K562 (cell line): ENCODE data around the gene AJAP1. TPM values are rescaled to one million over a fixed set of nuclear protein-coding genes. Genes with fewer than 3 reads are reported as not detected.

Experiments used
- ATAC-seq: fragments of 200-7000 bp; cut with Tn5 transposase; 3 replicates; pipeline ENCODE4 v1.9.1; 2020; ENCODE audit warnings: moderate library complexity
- BruUV-seq: library from RNA; stranded (reverse); fragments of 400-500 nt; replicated peaks from 2 replicates; lab custom pipeline; 2021; lab: Mats Ljungman, UMichigan
- CTCF ChIA-PET: fragments of 300-600 bp; formaldehyde crosslinking; extraction: SDS; loops from one replicate; lab custom pipeline; 2021; ENCODE audit warnings: low intra/inter-chr PET ratio; lab: Yijun Ruan, JAX
- POLR2A ChIA-PET: fragments of 300-600, 350-650 bp; sonication (Branson Sonifier 250); formaldehyde crosslinking; extraction: SDS; loops from one replicate; lab custom pipeline; 2021; ENCODE audit warnings: antibody characterized with exemption, inconsistent platforms; lab: Yijun Ruan, JAX
- DNase-seq, 4 experiments: peaks; one replicate each; pipeline versions ENCODE4 v3.0.0 to v3.0.0-alpha.2; 2011 to 2018; ENCODE audit warnings: low spot score in 3 of 4, mixed read lengths in 3 of 4; ENCODE audit errors: extremely low read depth in 1 of 4
- FAIRE-seq: peaks from 2 replicates; lab custom pipeline; 2011; peaks lifted over from hg19 to GRCh38; lab: Jason Lieb, UNC
- H2AFZ ChIP-seq: 2 replicates; pipeline ENCODE4 v1.6.0; 2011; ENCODE audit warnings: low read depth, low read length, control low read depth, inconsistent platforms
- H3K27ac ChIP-seq: fragments of 200-600 bp; 3 replicates; pipeline ENCODE4 v1.8.0; 2011; ENCODE audit warnings: low read depth, mild to moderate bottlenecking, control low read depth, inconsistent platforms, low read length, moderate library complexity, mixed read lengths; ENCODE audit errors: extremely low read depth
- H3K27me3 ChIP-seq, 2 experiments: fragments of 300-600 bp in 1 of 2; 2 replicates in 1 of 2; 3 replicates in 1 of 2; pipeline versions ENCODE4 v1.6.0 to v1.8.0; 2011; ENCODE audit warnings: inconsistent platforms in 2 of 2, low read length in 2 of 2, mild to moderate bottlenecking in 1 of 2, mixed read lengths in 1 of 2, moderate library complexity in 1 of 2; ENCODE audit not compliant: control insufficient read depth in 2 of 2, insufficient read depth in 2 of 2
- H3K36me3 ChIP-seq: fragments of 300-600 bp; 3 replicates; pipeline ENCODE4 v1.8.0; 2011; ENCODE audit warnings: mild to moderate bottlenecking, low read length, inconsistent platforms; ENCODE audit not compliant: control insufficient read depth, insufficient read depth
- H3K4me1 ChIP-seq, 2 experiments: fragments of 200-600 bp in 1 of 2; replicated peaks in 1 of 2; 2 replicates in 1 of 2; 3 replicates in 1 of 2; pipeline versions ENCODE4 v1.5.1 to v1.8.0; 2011; ENCODE audit warnings: inconsistent platforms in 2 of 2, low read length in 2 of 2, mild to moderate bottlenecking in 1 of 2, mixed read lengths in 1 of 2, moderate library complexity in 1 of 2; ENCODE audit not compliant: control insufficient read depth in 2 of 2, insufficient read depth in 2 of 2
- H3K4me2 ChIP-seq: 2 replicates; pipeline ENCODE4 v1.6.1; 2011; ENCODE audit warnings: low read length, control low read depth, inconsistent platforms, mixed read lengths; ENCODE audit not compliant: insufficient read depth
- H3K4me3 ChIP-seq: fragments of 200-600 bp; sonication (generic), shearing (Covaris generic); 2 replicates; pipeline ENCODE4 v1.5.1; 2016; ENCODE audit warnings: control low read depth, inconsistent platforms
- H3K79me2 ChIP-seq: fragments of 200-600 bp; 3 replicates; pipeline ENCODE4 v1.8.0; 2011; ENCODE audit warnings: low read length, inconsistent platforms; ENCODE audit not compliant: control insufficient read depth, insufficient read depth
- H3K9ac ChIP-seq, 2 experiments: 2 replicates each; pipeline versions ENCODE4 v1.6.0 to v1.6.1; 2011; ENCODE audit warnings: low read depth in 2 of 2, low read length in 2 of 2, control low read depth in 1 of 2, inconsistent platforms in 1 of 2, mild to moderate bottlenecking in 1 of 2, mixed read lengths in 1 of 2; ENCODE audit not compliant: insufficient read depth in 1 of 2
- H3K9me1 ChIP-seq: one replicate; pipeline ENCODE4 v1.6.0; 2011; ENCODE audit warnings: inconsistent platforms, mild to moderate bottlenecking, low read length, moderate library complexity; ENCODE audit not compliant: control insufficient read depth, insufficient read depth
- H3K9me3 ChIP-seq: replicated peaks from 2 replicates; pipeline ENCODE4 v1.5.1; 2011; ENCODE audit warnings: low read depth, low read length, inconsistent platforms; ENCODE audit not compliant: control insufficient read depth, insufficient read depth
- H4K20me1 ChIP-seq: replicated peaks from 2 replicates; pipeline ENCODE4 v1.6.1; 2011; ENCODE audit warnings: low read length, inconsistent platforms, mixed read lengths; ENCODE audit not compliant: control insufficient read depth, insufficient read depth
- EZH2 ChIP-seq: IDR thresholded peaks from 2 replicates; pipeline ENCODE4 v1.6.1; 2012; ENCODE audit warnings: low read depth, mild to moderate bottlenecking, inconsistent platforms, low read length, borderline replicate concordance
- JUND ChIP-seq, 2 experiments: IDR thresholded peaks; 2 replicates in 1 of 2; 3 replicates in 1 of 2; pipeline ENCODE4 v1.6.1; 2011; ENCODE audit warnings: borderline replicate concordance in 2 of 2, low read depth in 2 of 2, low read length in 2 of 2, improper control_type of control experiment in 1 of 2, missing biosample characterization in 1 of 2, missing genetic modification characterization in 1 of 2, missing genetic modification reagents in 1 of 2
- KAT8 ChIP-seq: fragments of 450-650 bp; IDR thresholded peaks from 2 replicates; pipeline ENCODE4 v1.6.1; 2016; ENCODE audit warnings: low read depth, mild to moderate bottlenecking
- NCOA1 ChIP-seq: fragments of 450-650 bp; IDR thresholded peaks from 2 replicates; pipeline ENCODE4 v1.6.1; 2016; ENCODE audit warnings: low read depth
- PRPF4 ChIP-seq: fragments of 200-400 bp; formaldehyde crosslinking; IDR thresholded peaks from one replicate; pipeline ENCODE4 v1.6.1; 2017; ENCODE audit warnings: low read length, low read depth, mild to moderate bottlenecking; ENCODE audit not compliant: insufficient read depth, poor library complexity, severe bottlenecking
- SMC3 ChIP-seq: conservative IDR thresholded peaks from 2 replicates; pipeline ENCODE4 v1.6.1; 2011; ENCODE audit warnings: low read depth, low read length, improper control_type of control experiment; ENCODE audit not compliant: insufficient read depth
- SP2 ChIP-seq: IDR thresholded peaks from 2 replicates; pipeline ENCODE4 v1.6.1; 2011; ENCODE audit warnings: mild to moderate bottlenecking, low read depth, low read length, moderate library complexity; ENCODE audit not compliant: poor library complexity, severe bottlenecking; ENCODE audit errors: extremely low read depth
- SRSF9 ChIP-seq: fragments of 200-400 bp; formaldehyde crosslinking; IDR thresholded peaks from 2 replicates; pipeline ENCODE4 v1.6.1; 2017; ENCODE audit warnings: low read depth, low read length, borderline replicate concordance
- ZNF212 ChIP-seq: fragments of 450-650 bp; formaldehyde crosslinking; IDR thresholded peaks from 2 replicates; pipeline ENCODE4 v1.4.0; 2020; ENCODE audit warnings: mild to moderate bottlenecking
- WGBS: fragments of 100-300 bp; shearing (Covaris generic); methylation state at CpG from one replicate; pipeline ENCODE4 v1.1.6; 2016; ENCODE audit warnings: low coverage, mixed read lengths; ENCODE audit not compliant: insufficient coverage; ENCODE audit errors: missing lambda C conversion rate; 5-methylcytosine and 5-hydroxymethylcytosine counted together
- in situ Hi-C: fragments of 300-500 bp; cut with MboI; formaldehyde crosslinking; loops from 4 replicates; pipeline ENCODE4 v1.15.0; 2018; ENCODE audit warnings: inconsistent platforms, mixed read lengths
- intact Hi-C: fragments of 100-400 bp; cut with micrococcal nuclease; formaldehyde crosslinking; loops from 2 replicates; pipeline ENCODE4 v1.14.2; 2022
- polyA plus RNA-seq, 8 experiments: library from polyadenylated mRNA; depleted of rRNA in 4 of 8; stranded (reverse) in 5 of 8; unstranded in 3 of 8; fragments of >200 nt; fragmentation: Nextera tagmentation in 2 of 8; fragmentation: Illumina TruSeq in 1 of 8; extraction: Ambion mirVana in 2 of 8; extraction: Trizol in 1 of 8; gene quantifications; 2 replicates each; pipeline versions ENCODE4 v1.2.1 to v1.2.3, GENCODE V29; 2011 to 2014; ENCODE audit warnings: inconsistent platforms in 1 of 8, missing spikeins in 1 of 8
- total RNA-seq, 7 experiments: library from RNA; depleted of rRNA in 6 of 7; stranded (reverse); fragments of >200 nt in 6 of 7; fragmentation: Illumina TruSeq in 2 of 7; extraction: Trizol in 2 of 7; gene quantifications; 2 replicates each; pipeline versions ENCODE4 v1.2.1 to v1.2.3, GENCODE V29; 2011 to 2021; ENCODE audit warnings: low replicate concordance in 1 of 7
- TF ChIP-seq, protein P1 (sequence below): fragments of 250-450 bp; sonication (Bioruptor Pico); IDR thresholded peaks from 2 replicates; pipeline ENCODE4 v1.4.0; 2020; ENCODE audit warnings: mild to moderate bottlenecking
- TF ChIP-seq, protein P2 (sequence below), 2 experiments: IDR thresholded peaks; 2 replicates each; pipeline ENCODE4 v1.6.1; 2011; ENCODE audit warnings: borderline replicate concordance in 1 of 2, control low read depth in 1 of 2, low read depth in 1 of 2, low read length in 1 of 2, mild to moderate bottlenecking in 1 of 2, mixed read lengths in 1 of 2, moderate library complexity in 1 of 2; ENCODE audit not compliant: insufficient read depth in 1 of 2, insufficient read length in 1 of 2, poor library complexity in 1 of 2, severe bottlenecking in 1 of 2; ENCODE audit errors: extremely low read depth in 1 of 2
- TF ChIP-seq, protein P3 (sequence below): fragments of 450-650 bp; formaldehyde crosslinking; IDR thresholded peaks from 2 replicates; pipeline ENCODE4 v1.4.0; 2020; ENCODE audit warnings: mild to moderate bottlenecking, moderate library complexity
- TF ChIP-seq, protein P4 (sequence below), 3 experiments: IDR thresholded peaks in 2 of 3; conservative IDR thresholded peaks in 1 of 3; 2 replicates each; pipeline ENCODE4 v1.5.1; 2011 to 2012; ENCODE audit warnings: low read length in 3 of 3, mild to moderate bottlenecking in 3 of 3, control low read depth in 2 of 3, improper control_type of control experiment in 1 of 3, inconsistent platforms in 1 of 3, low read depth in 1 of 3, mixed read lengths in 1 of 3, moderate library complexity in 1 of 3; ENCODE audit not compliant: insufficient read depth in 2 of 3

Gene AJAP1
- total and polyA plus RNA-seq, 9 of the 15 experiments (the other 6 are each of a cell fraction or from before 2014, with no cell fraction given), result not detected

DNA sequence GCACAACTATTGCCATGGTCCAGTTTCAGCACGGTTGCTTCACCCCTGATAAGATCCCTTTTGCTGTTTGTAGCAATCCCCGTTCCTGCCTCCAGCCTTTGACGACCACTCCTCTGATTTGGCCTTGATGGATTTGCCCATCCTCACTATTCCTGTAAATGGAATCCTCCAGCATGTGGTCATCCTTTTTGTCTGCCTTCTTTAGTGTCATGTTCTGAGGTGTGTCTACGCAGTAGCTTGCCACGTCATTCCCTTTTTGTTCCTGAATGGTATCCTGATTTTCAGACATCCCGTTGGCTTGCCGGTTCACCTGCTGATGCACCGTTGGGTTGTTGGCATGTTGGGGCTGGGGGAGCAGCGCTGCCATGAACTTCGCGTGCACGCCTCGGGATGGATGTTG lies 7.8 kb downstream of the AJAP1 start (continued):
- no peak for TF ChIP-seq JUND (IDR thresholded peaks at IDR 0.05; ENCODE audit: borderline replicate concordance, low read depth, low read length)
- no peak for TF ChIP-seq JUND (tag; IDR thresholded peaks at IDR 0.05; ENCODE audit: borderline replicate concordance, low read depth, low read length)
- TF ChIP-seq, protein P1, sequence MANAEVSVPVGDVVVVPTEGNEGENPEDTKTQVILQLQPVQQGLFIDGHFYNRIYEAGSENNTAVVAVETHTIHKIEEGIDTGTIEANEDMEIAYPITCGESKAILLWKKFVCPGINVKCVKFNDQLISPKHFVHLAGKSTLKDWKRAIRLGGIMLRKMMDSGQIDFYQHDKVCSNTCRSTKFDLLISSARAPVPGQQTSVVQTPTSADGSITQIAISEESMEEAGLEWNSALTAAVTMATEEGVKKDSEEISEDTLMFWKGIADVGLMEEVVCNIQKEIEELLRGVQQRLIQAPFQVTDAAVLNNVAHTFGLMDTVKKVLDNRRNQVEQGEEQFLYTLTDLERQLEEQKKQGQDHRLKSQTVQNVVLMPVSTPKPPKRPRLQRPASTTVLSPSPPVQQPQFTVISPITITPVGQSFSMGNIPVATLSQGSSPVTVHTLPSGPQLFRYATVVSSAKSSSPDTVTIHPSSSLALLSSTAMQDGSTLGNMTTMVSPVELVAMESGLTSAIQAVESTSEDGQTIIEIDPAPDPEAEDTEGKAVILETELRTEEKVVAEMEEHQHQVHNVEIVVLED, result no peak

DNA sequence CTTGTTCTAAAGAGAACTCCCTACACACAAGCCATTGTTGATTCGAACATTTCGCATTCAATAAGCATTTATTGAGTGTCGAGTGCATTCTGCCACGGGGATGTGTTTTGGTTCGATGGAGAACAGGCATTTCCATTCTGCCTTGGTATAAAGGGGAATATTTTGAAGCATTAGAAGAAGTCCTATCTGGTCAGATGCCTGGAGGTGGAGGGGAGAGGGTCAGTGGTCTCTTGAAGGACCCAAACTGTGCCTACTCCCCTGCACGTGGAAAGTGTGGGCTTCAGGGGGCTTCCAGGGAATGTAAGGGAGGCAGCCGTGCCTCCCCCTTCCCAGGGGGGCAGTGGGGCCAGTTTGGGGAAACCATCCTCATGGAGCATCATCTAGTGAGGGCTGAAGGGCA lies 8.3 kb downstream of the AJAP1 start:
- 0% methylated on average over 7 of the region's 7 CpGs for WGBS
- Histone ChIP-seq H3K9ac (no peak overlapping the region), H3K79me2 (no peaks in the 10 kb centered on the region), H4K20me1 (no peaks in the 10 kb centered on the region; the same call in 1 of the 2 replicates), H3K4me3 (no peak overlapping the region), H3K4me2 (no peak overlapping the region), H3K9me3 (no peaks in the 10 kb centered on the region), H3K9me1 (no peaks in the 10 kb centered on the region), H3K36me3 (no peaks in the 10 kb centered on the region), H3K4me1 (no peaks in the 10 kb centered on the region), H3K27me3 (peaks cover 4 to 34% of the 10 kb centered on the region in 2 experiments; a peak in 4 of 5 replicates), H2AFZ (no peak overlapping the region), H3K27ac (no peak overlapping the region)
- FAIRE-seq, result no peak
- no peak for DNase-seq
- ATAC-seq, result no peak
- ChIA-PET CTCF (interaction anchor here (0.7 kb wide), 1 partner anchor 75 kb away, joined by 3 read pairs; no protein-coding TSS in a partner anchor), POLR2A (no interaction called here)
- in situ Hi-C loops, result no loop called here
- intact Hi-C loops, result no loop called here
- no TSS peak for BruUV-seq
- TF ChIP-seq, protein P2, sequence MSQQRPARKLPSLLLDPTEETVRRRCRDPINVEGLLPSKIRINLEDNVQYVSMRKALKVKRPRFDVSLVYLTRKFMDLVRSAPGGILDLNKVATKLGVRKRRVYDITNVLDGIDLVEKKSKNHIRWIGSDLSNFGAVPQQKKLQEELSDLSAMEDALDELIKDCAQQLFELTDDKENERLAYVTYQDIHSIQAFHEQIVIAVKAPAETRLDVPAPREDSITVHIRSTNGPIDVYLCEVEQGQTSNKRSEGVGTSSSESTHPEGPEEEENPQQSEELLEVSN (IDR thresholded peaks at IDR 0.05; ENCODE audit: borderline replicate concordance in 1 of 2, extremely low read depth in 1 of 2, insufficient read depth in 1 of 2, insufficient read length in 1 of 2, low read depth in 1 of 2, low read length in 1 of 2, poor library complexity in 1 of 2, severe bottlenecking in 1 of 2), result no peak
- no peak for TF ChIP-seq NCOA1
- no peak for TF ChIP-seq PRPF4
- TF ChIP-seq, protein P3, sequence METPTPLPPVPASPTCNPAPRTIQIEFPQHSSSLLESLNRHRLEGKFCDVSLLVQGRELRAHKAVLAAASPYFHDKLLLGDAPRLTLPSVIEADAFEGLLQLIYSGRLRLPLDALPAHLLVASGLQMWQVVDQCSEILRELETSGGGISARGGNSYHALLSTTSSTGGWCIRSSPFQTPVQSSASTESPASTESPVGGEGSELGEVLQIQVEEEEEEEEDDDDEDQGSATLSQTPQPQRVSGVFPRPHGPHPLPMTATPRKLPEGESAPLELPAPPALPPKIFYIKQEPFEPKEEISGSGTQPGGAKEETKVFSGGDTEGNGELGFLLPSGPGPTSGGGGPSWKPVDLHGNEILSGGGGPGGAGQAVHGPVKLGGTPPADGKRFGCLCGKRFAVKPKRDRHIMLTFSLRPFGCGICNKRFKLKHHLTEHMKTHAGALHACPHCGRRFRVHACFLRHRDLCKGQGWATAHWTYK (CRISPR knock-in tag), result no peak
- no peak for TF ChIP-seq SP2
- TF ChIP-seq, protein P4, sequence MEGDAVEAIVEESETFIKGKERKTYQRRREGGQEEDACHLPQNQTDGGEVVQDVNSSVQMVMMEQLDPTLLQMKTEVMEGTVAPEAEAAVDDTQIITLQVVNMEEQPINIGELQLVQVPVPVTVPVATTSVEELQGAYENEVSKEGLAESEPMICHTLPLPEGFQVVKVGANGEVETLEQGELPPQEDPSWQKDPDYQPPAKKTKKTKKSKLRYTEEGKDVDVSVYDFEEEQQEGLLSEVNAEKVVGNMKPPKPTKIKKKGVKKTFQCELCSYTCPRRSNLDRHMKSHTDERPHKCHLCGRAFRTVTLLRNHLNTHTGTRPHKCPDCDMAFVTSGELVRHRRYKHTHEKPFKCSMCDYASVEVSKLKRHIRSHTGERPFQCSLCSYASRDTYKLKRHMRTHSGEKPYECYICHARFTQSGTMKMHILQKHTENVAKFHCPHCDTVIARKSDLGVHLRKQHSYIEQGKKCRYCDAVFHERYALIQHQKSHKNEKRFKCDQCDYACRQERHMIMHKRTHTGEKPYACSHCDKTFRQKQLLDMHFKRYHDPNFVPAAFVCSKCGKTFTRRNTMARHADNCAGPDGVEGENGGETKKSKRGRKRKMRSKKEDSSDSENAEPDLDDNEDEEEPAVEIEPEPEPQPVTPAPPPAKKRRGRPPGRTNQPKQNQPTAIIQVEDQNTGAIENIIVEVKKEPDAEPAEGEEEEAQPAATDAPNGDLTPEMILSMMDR (IDR thresholded peaks at IDR 0.05 in 2 of 3, conservative IDR thresholded peaks at IDR 0.05 in 1 of 3; ENCODE audit: insufficient read depth in 2 of 3, low read depth in 1 of 3, low read length in 3 of 3), result no peak
- TF ChIP-seq EZH2, result no peak
- no peak for TF ChIP-seq ZNF212 (CRISPR knock-in tag)
- TF ChIP-seq KAT8, result no peak
- TF ChIP-seq SRSF9, result no peak
- no peak for TF ChIP-seq SMC3
